ENCODE data around the gene RRP9. TPM values are rescaled to one million over a fixed set of nuclear protein-coding genes. Genes with fewer than 3 reads are reported as not detected.

Gene RRP9
- total and polyA plus RNA-seq, 2 donors (not counting 3 experiments of a cell fraction or from before 2014, with no cell fraction given) = 26.0 to 30.1 TPM

DNA sequence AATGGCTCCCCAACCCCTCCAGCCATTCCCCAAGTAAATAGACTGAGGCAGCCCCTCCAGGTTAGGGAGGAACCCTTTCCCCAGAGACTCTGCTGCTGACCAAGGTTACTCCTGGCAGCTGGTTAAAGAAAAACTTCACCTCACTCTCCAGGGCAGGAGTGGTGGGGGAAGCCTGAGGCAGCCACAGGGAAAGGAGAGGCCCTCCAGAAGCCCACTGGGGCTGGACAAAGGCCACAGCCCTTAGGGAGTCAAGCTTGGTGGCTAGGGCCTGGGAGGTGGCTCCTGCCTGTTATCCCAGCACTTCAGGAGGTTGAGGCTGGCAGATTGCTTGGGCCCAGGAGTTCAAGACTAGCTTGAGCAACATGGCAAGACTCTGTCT lies 42.6 kb upstream of the RRP9 start:
- no peak overlapping the region for H3K4me3 ChIP-seq (replicated peaks in 1 of 3; ENCODE audit: insufficient read depth in 1 of 3, low read depth in 1 of 3, low read length in 3 of 3)
- H2AFZ ChIP-seq (ENCODE audit: low read depth, low read length) = no peak overlapping the region
- H3K9me1 ChIP-seq (replicated peaks; ENCODE audit: control insufficient read depth, extremely low read depth, insufficient read depth, low read length) = no peaks in the 10 kb centered on the region
- H3K27ac ChIP-seq (ENCODE audit: insufficient read depth, low read depth, low read length) = no peak overlapping the region
- H3K36me3 ChIP-seq (ENCODE audit: control insufficient read depth in 2 of 2, extremely low read depth in 1 of 2, insufficient read depth in 2 of 2, low read length in 2 of 2) = no peaks in the 10 kb centered on the region
- TF ChIP-seq GATA2 (IDR thresholded peaks at IDR 0.05; ENCODE audit: insufficient read depth, insufficient read length, low read depth, low read length) (no peak), JUN (IDR thresholded peaks at IDR 0.05; ENCODE audit: borderline replicate concordance, insufficient read depth, insufficient read length, low read depth) (no peak), EZH2 (IDR thresholded peaks at IDR 0.05; ENCODE audit: borderline replicate concordance, low read depth, low read length, severe bottlenecking) (no peak), FOS (IDR thresholded peaks at IDR 0.05; ENCODE audit: borderline replicate concordance, insufficient read depth, low read length) (no peak), POLR2AphosphoS5 (IDR thresholded peaks at IDR 0.05; ENCODE audit: insufficient read depth, low read depth, low read length) (no peak)
- TF ChIP-seq, protein P1, sequence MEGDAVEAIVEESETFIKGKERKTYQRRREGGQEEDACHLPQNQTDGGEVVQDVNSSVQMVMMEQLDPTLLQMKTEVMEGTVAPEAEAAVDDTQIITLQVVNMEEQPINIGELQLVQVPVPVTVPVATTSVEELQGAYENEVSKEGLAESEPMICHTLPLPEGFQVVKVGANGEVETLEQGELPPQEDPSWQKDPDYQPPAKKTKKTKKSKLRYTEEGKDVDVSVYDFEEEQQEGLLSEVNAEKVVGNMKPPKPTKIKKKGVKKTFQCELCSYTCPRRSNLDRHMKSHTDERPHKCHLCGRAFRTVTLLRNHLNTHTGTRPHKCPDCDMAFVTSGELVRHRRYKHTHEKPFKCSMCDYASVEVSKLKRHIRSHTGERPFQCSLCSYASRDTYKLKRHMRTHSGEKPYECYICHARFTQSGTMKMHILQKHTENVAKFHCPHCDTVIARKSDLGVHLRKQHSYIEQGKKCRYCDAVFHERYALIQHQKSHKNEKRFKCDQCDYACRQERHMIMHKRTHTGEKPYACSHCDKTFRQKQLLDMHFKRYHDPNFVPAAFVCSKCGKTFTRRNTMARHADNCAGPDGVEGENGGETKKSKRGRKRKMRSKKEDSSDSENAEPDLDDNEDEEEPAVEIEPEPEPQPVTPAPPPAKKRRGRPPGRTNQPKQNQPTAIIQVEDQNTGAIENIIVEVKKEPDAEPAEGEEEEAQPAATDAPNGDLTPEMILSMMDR (IDR thresholded peaks at IDR 0.05; ENCODE audit: extremely low read depth in 1 of 2, insufficient read depth in 1 of 2, low read depth in 1 of 2, low read length in 2 of 2) = no peak
- TF ChIP-seq, protein P2, sequence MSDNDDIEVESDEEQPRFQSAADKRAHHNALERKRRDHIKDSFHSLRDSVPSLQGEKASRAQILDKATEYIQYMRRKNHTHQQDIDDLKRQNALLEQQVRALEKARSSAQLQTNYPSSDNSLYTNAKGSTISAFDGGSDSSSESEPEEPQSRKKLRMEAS (IDR thresholded peaks at IDR 0.05; ENCODE audit: insufficient read depth, insufficient read length) = no peak
- ChIA-PET CTCF (no interaction called here), POLR2A (interaction anchor here (0.6 to 1.9 kb wide), 2 partner anchors 8 to 11 kb away, joined by 3 to 15 read pairs; partner anchors contain the start of gene RPL29)
- H3K4me1 ChIP-seq (ENCODE audit: control insufficient read depth, extremely low read depth, insufficient read depth, low read length) = peaks cover 14% of the 10 kb centered on the region
- no peaks in the 10 kb centered on the region for H3K9me3 ChIP-seq (replicated peaks; ENCODE audit: control insufficient read depth, insufficient read depth, low read length)
- dilution Hi-C loops (cut with MboI; ENCODE audit: extremely low pct_ligation_motif_present, low sequenced_read_pairs) (no loop called here), intact Hi-C loops (cut with micrococcal nuclease) (no loop called here)
- no peaks in the 10 kb centered on the region for H3K27me3 ChIP-seq (ENCODE audit: control insufficient read depth in 2 of 2, insufficient read depth in 2 of 2, low read length in 2 of 2)
- DNase-seq (ENCODE audit: low read depth, low spot score) (no peak), FAIRE-seq (no peak)
- no peaks in the 10 kb centered on the region for H4K20me1 ChIP-seq (replicated peaks; ENCODE audit: control insufficient read depth, extremely low read depth, insufficient read depth, low read length)
- H3K79me2 ChIP-seq (ENCODE audit: control insufficient read depth, insufficient read depth, low read length) = no peaks in the 10 kb centered on the region
- no peak overlapping the region for H3K9ac ChIP-seq (replicated peaks; ENCODE audit: extremely low read depth, insufficient read depth, low read length)
- H3K4me2 ChIP-seq (ENCODE audit: insufficient read depth, low read length) = no peak overlapping the region
- BruUV-seq (replicated peaks) = no TSS peak

Measured in endothelial cell of umbilical vein (primary cell).